Right lobe of liver (tissue), 4 donors: Measurements from ENCODE around the gene FAXC.

ENCODE experiments used
- CTCF ChIP-seq, 4 donors: fragments of 200-600 bp in 3 of 4; fragments of 450-650 bp in 1 of 4; IDR thresholded peaks; one replicate each; pipeline versions ENCODE4 v1.5.1 to v1.8.0; 2016 to 2022; ENCODE audit warnings: antibody characterized with exemption in 4 of 4, mild to moderate bottlenecking in 2 of 4
- POLR2A ChIP-seq: fragments of 450-650 bp; IDR thresholded peaks from one replicate; pipeline ENCODE4 v1.6.1; 2017; ENCODE audit warnings: antibody characterized with exemption, mild to moderate bottlenecking
- donor health status: DM: no; HTN: no; CAD: no.
- donor health status: DM: no; HTN: no; CAD: no.
- donor health status: DM: no; HTN: yes; CAD: no.

GRCh38 chr6:99338188-99338587 is 11.3 kb downstream of the FAXC start:
- no peak for TF ChIP-seq CTCF (IDR thresholded peaks at IDR 0.05)
- no peak for TF ChIP-seq POLR2A
